ENCODE measurements around the gene RTL5. TPM values are rescaled to one million over a fixed set of nuclear protein-coding genes. Genes with fewer than 3 reads are reported as not detected.
"Not testable (repeated sequence)": the region's sequence is repeated elsewhere in the genome, so short reads cannot be mapped to it uniquely, and the experiment has no call there.

The RTL5 gene
- total RNA-seq: 21.7 and 23.0 TPM in 2 replicates
- long read RNA-seq, full-length matches to known transcripts: 5 of 5 reads
- long read RNA-seq, partial matches to known transcripts: 0 of 5 reads
- long read RNA-seq, other reads (novel, unspliced or antisense): 0 of 5 reads

DNA sequence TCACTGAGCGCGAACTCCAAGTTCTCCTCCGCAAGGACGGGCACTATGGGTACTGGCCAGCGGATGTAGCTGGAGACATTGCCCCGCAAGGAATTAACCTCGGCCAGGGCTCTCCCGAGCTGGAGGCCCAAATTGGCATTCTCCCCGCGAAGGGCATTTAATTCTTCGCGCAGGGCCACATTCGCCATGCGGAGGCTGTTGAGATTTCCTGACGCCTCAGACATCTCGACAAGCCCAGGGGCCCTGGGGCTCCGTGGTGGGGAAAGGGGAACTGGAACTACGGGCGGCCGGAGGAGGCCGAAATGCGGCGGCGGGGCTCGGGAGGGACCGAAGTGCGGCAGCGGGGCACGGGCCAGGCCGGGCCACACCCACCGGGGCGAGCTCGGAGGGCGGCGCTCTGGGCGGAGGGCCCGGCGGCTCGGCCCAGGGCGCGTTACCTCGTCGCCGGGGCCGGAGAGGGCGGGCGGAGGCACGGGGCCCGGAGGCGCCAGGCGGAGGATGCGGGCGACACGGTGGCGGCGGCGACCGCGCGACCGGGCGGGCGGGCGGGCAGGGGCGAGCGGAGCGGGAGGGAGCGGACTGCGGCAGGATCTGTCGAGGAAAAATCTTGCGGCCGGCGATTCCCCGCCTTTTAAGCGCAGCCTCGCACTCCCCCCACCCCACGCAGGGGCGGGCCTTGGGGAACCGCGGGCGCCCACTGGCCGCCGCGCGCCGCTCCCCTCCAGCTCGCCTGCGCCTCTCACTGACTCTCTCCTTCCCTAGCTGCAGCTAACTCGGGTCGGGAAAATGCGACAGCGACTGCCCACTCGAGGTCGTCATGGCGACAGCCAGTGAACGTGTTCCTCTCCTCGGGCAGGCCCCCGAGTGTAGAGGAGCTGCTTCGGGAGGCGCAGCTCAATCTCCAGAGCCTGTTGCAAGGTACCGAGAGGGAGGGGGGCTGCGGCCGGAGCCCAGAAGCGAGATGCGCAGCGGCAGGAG lies at the start of gene RTL5:
Gene RTL5, minus strand, starts transcription at position 599 of the 978 bp plus-strand sequence.
- TF ChIP-seq CTCF (conservative IDR thresholded peaks at IDR 0.05): no peak
- peak within 1 kb of the TSS; percentile 68 for H3K27ac Mint-ChIP-seq (ENCODE audit: unreplicated experiment)
- H3K27me3 Mint-ChIP-seq (ENCODE audit: low read depth): peaks cover 2% of the 10 kb centered on the region
- DNase-seq (ENCODE audit: low read depth, low spot score): peak; percentile 66
- H3K4me1 Mint-ChIP-seq: peaks cover 38% of the 10 kb centered on the region
- peak within 1 kb of the TSS; percentile 83 for H3K4me3 Mint-ChIP-seq
- peaks cover 32% of the 10 kb centered on the region for H3K36me3 Mint-ChIP-seq (ENCODE audit: low read depth)
- H3K9me3 Mint-ChIP-seq: peaks cover 8% of the 10 kb centered on the region

- Mint-ChIP-seq H3K4me3 (no peak overlapping the region), H3K36me3 (ENCODE audit: low read depth) (peaks cover 9% of the 10 kb centered on the region), H3K27ac (ENCODE audit: unreplicated experiment) (no peak overlapping the region), H3K27me3 (ENCODE audit: low read depth) (no peaks in the 10 kb centered on the region), H3K9me3 (peaks cover 4% of the 10 kb centered on the region), H3K4me1 (peaks cover 9% of the 10 kb centered on the region)
- TF ChIP-seq CTCF (conservative IDR thresholded peaks at IDR 0.05): no peak
- DNase-seq (ENCODE audit: low read depth, low spot score): no peak
These were observed 48.8 kb upstream of the RTL5 start for GRCh38 chrX:72180539-72180938.

- no peak for TF ChIP-seq CTCF (conservative IDR thresholded peaks at IDR 0.05)
- peaks cover 9% of the 10 kb centered on the region for H3K4me1 Mint-ChIP-seq
- peak overlapping the region; percentile 40 for H3K27ac Mint-ChIP-seq (ENCODE audit: unreplicated experiment)
- no peak for DNase-seq (ENCODE audit: low read depth, low spot score)
- H3K27me3 Mint-ChIP-seq (ENCODE audit: low read depth): no peaks in the 10 kb centered on the region
- H3K4me3 Mint-ChIP-seq: no peak overlapping the region
- peaks cover 5% of the 10 kb centered on the region for H3K9me3 Mint-ChIP-seq
- peaks cover 9% of the 10 kb centered on the region for H3K36me3 Mint-ChIP-seq (ENCODE audit: low read depth)
These were observed 45.3 kb upstream of the RTL5 start for GRCh38 chrX:72176981-72177380.

- not testable (repeated sequence) for H3K27ac Mint-ChIP-seq (ENCODE audit: unreplicated experiment); H3K4me3 Mint-ChIP-seq; H3K36me3 Mint-ChIP-seq (ENCODE audit: low read depth); H3K27me3 Mint-ChIP-seq (ENCODE audit: low read depth); H3K9me3 Mint-ChIP-seq; DNase-seq (ENCODE audit: low read depth, low spot score); H3K4me1 Mint-ChIP-seq
These were observed 44.6 kb upstream of the RTL5 start for GRCh38 chrX:72176289-72176688.

DNA sequence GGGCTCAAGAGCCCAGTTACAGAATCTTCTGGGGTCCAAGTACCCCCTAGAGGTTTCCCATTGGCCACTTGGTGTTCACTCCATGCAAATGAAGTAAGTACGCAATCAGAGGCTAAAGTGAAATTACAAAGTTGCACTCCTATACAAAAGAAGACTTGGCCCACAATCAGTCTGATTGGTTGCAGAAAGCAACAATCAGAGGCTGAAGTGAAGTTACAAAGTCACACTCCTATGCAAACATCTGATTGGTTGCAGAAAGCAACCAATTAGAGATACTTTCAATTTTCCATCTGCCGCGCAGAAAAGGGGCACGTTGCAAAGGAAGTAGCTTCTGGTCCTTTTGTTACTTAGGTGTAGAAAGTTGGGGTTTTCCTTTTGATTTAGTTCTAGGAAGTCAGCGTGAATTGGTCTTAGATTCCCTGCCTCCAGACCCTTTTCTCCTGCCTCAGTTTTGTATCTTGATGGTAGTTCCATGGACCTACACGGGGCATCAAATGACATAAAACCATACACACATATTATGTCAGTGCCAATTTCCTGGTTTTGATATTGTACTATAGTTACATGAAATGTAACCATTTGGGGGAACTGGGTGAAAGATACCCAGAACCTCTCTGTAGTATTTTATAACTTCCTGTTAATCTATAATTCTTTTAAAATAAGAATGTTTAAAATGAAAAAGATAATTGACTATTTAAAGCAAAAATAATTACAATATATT lies 37.5 kb upstream of the RTL5 start:
- TF ChIP-seq CTCF (conservative IDR thresholded peaks at IDR 0.05): no peak
- Mint-ChIP-seq H3K27ac (ENCODE audit: unreplicated experiment) (no peak overlapping the region), H3K27me3 (ENCODE audit: low read depth) (no peaks in the 10 kb centered on the region), H3K4me3 (no peak overlapping the region), H3K4me1 (no peaks in the 10 kb centered on the region), H3K9me3 (no peaks in the 10 kb centered on the region), H3K36me3 (ENCODE audit: low read depth) (no peaks in the 10 kb centered on the region)
- DNase-seq (ENCODE audit: low read depth, low spot score): no peak
